ENCODE measurements around the gene PIP5K1B. TPM values are rescaled to one million over a fixed set of nuclear protein-coding genes. Genes with fewer than 3 reads are reported as not detected.

The PIP5K1B gene
- total and polyA plus RNA-seq, 2 of the 13 experiments (the other 11 are each of a cell fraction or from before 2014, with no cell fraction given), result 15.8 to 17.5 TPM

GRCh38 chr9:68739621-68740174, 34.7 kb downstream of the PIP5K1B start (continued):
- TF ChIP-seq CTCF (CRISPR knock-in tag; IDR thresholded peaks at IDR 0.05) (no peak), MYPOP (CRISPR knock-in tag; IDR thresholded peaks at IDR 0.05) (no peak), IRX3 (CRISPR knock-in tag; IDR thresholded peaks at IDR 0.05; ENCODE audit: borderline replicate concordance, low read depth) (no peak), KLF11 (CRISPR knock-in tag; IDR thresholded peaks at IDR 0.05) (no peak), ZNF768 (CRISPR knock-in tag; IDR thresholded peaks at IDR 0.05) (no peak), ATF7-NPFF (CRISPR knock-in tag; IDR thresholded peaks at IDR 0.05; ENCODE audit: low read depth) (no peak), JUNB (CRISPR knock-in tag; IDR thresholded peaks at IDR 0.05; ENCODE audit: borderline replicate concordance) (no peak), ZSCAN21 (CRISPR knock-in tag; IDR thresholded peaks at IDR 0.05; ENCODE audit: borderline replicate concordance) (no peak), MIER3 (CRISPR knock-in tag; IDR thresholded peaks at IDR 0.05; ENCODE audit: borderline replicate concordance) (peak; percentile 14; the same call in 1 of the 2 replicates), KDM3A (CRISPR knock-in tag; IDR thresholded peaks at IDR 0.05; ENCODE audit: low read depth) (0 out of 2 replicates have a peak, but pooled peaks have one; percentile 60), RCOR2 (CRISPR knock-in tag; IDR thresholded peaks at IDR 0.05) (peak; percentile 67; the same call in 1 of the 2 replicates), ELF1 (CRISPR knock-in tag; IDR thresholded peaks at IDR 0.05) (peak; percentile 26; the same call in 1 of the 2 replicates), ZNF224 (CRISPR knock-in tag; IDR thresholded peaks at IDR 0.05) (no peak), SIN3A (IDR thresholded peaks at IDR 0.05; ENCODE audit: borderline replicate concordance, low read depth, low read length) (no peak), ATF7 (IDR thresholded peaks at IDR 0.05) (no peak), ATF7 (CRISPR knock-in tag; IDR thresholded peaks at IDR 0.05) (no peak), NR2C2 (CRISPR knock-in tag; IDR thresholded peaks at IDR 0.05; ENCODE audit: borderline replicate concordance) (peak; percentile 23; the same call in 1 of the 2 replicates), AGO1 (IDR thresholded peaks at IDR 0.05; ENCODE audit: low read depth, low read length, poor library complexity, severe bottlenecking) (no peak), CREM (IDR thresholded peaks at IDR 0.05) (peak; percentile 83), CREM (CRISPR knock-in tag; IDR thresholded peaks at IDR 0.05) (no peak)
- TF ChIP-seq, protein P1, sequence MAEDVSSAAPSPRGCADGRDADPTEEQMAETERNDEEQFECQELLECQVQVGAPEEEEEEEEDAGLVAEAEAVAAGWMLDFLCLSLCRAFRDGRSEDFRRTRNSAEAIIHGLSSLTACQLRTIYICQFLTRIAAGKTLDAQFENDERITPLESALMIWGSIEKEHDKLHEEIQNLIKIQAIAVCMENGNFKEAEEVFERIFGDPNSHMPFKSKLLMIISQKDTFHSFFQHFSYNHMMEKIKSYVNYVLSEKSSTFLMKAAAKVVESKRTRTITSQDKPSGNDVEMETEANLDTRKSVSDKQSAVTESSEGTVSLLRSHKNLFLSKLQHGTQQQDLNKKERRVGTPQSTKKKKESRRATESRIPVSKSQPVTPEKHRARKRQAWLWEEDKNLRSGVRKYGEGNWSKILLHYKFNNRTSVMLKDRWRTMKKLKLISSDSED (CRISPR knock-in tag; IDR thresholded peaks at IDR 0.05), result no peak
- TF ChIP-seq, protein P2, sequence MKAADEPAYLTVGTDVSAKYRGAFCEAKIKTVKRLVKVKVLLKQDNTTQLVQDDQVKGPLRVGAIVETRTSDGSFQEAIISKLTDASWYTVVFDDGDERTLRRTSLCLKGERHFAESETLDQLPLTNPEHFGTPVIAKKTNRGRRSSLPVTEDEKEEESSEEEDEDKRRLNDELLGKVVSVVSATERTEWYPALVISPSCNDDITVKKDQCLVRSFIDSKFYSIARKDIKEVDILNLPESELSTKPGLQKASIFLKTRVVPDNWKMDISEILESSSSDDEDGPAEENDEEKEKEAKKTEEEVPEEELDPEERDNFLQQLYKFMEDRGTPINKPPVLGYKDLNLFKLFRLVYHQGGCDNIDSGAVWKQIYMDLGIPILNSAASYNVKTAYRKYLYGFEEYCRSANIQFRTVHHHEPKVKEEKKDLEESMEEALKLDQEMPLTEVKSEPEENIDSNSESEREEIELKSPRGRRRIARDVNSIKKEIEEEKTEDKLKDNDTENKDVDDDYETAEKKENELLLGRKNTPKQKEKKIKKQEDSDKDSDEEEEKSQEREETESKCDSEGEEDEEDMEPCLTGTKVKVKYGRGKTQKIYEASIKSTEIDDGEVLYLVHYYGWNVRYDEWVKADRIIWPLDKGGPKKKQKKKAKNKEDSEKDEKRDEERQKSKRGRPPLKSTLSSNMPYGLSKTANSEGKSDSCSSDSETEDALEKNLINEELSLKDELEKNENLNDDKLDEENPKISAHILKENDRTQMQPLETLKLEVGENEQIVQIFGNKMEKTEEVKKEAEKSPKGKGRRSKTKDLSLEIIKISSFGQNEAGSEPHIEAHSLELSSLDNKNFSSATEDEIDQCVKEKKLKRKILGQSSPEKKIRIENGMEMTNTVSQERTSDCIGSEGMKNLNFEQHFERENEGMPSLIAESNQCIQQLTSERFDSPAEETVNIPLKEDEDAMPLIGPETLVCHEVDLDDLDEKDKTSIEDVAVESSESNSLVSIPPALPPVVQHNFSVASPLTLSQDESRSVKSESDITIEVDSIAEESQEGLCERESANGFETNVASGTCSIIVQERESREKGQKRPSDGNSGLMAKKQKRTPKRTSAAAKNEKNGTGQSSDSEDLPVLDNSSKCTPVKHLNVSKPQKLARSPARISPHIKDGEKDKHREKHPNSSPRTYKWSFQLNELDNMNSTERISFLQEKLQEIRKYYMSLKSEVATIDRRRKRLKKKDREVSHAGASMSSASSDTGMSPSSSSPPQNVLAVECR (CRISPR knock-in tag; IDR thresholded peaks at IDR 0.05; ENCODE audit: borderline replicate concordance), result peak; percentile 61; the same call in 1 of the 2 replicates
